Stimulated activated naive CD8-positive, alpha-beta T cell treated with anti-CD3 and anti-CD28 coated beads, Interleukin-15, Interleukin-2, amounts not matched to agents 100 ng/mL and 50 ng/mL, for 24 hours (primary cell): ENCODE results near the gene TCP1.
A peak's percentile ranks its signal among the peaks of the same experiment; 100 is the strongest.
"Not testable (repeated sequence)": the region's sequence is repeated elsewhere in the genome, so short reads cannot be mapped to it uniquely, and the experiment has no call there.

Source experiments
- H3K27ac Mint-ChIP-seq: one replicate; pipeline ENCODE4 v1.8.0; 2021; ENCODE audit warnings: mild to moderate bottlenecking, mixed read lengths
- H3K27me3 Mint-ChIP-seq: one replicate; pipeline ENCODE4 v1.8.0; 2021; ENCODE audit warnings: mixed read lengths
- H3K36me3 Mint-ChIP-seq: one replicate; pipeline ENCODE4 v1.8.0; 2021; ENCODE audit warnings: low read depth, mixed read lengths
- H3K4me1 Mint-ChIP-seq: one replicate; pipeline ENCODE4 v1.8.0; 2021; ENCODE audit warnings: low read depth, mixed read lengths
- H3K4me3 Mint-ChIP-seq: one replicate; pipeline ENCODE4 v1.8.0; 2021; ENCODE audit warnings: mild to moderate bottlenecking, mixed read lengths
- H3K9me3 Mint-ChIP-seq: one replicate; pipeline ENCODE4 v1.8.0; 2021; ENCODE audit warnings: mixed read lengths

TCP1 gene

DNA sequence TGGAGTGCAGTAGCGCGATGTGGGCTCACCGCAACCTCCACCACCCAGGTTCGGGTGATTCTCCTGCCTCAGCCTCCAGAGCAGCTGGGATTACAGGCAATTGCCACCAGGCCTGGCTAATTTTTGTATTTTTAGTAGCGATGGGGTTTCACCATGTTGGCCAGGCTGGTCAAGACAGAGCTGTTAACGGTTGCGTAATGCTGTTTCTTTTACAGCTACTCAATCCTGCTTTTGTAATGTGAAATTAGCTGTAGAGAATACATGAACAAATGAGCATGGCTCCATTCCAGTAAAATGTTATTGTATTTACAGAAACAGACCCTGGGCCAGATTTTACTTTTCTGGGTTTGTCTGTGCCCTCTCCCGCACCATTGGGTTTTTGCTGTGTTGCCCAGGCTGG is 12.5 kb upstream of the TCP1 start:
- H3K9me3 Mint-ChIP-seq, result no peaks in the 10 kb centered on the region
- H3K27ac Mint-ChIP-seq, result no peak overlapping the region
- peaks cover 14% of the 10 kb centered on the region for H3K4me1 Mint-ChIP-seq
- no peaks in the 10 kb centered on the region for H3K27me3 Mint-ChIP-seq
- no peak overlapping the region for H3K4me3 Mint-ChIP-seq
- peaks cover 31% of the 10 kb centered on the region for H3K36me3 Mint-ChIP-seq

GRCh38 chr6:159800141-159800865 is 10.9 kb upstream of the TCP1 start, which contains the start of gene PNLDC1:
TSS of gene PNLDC1 (plus strand) at chr6:159800276. CDS start at chr6:159800308, 32 bp downstream.
- H3K36me3 Mint-ChIP-seq, result peaks cover 42% of the 10 kb centered on the region
- no peaks in the 10 kb centered on the region for H3K27me3 Mint-ChIP-seq
- no peak within 1 kb of the TSS for H3K4me3 Mint-ChIP-seq
- H3K9me3 Mint-ChIP-seq, result no peaks in the 10 kb centered on the region
- H3K4me1 Mint-ChIP-seq, result peaks cover 16% of the 10 kb centered on the region
- H3K27ac Mint-ChIP-seq, result peak within 1 kb of the TSS; percentile 27

GRCh38 chr6:159797554-159797953 is 8.2 kb upstream of the TCP1 start:
- Mint-ChIP-seq H3K27ac (peak overlapping the region; percentile 45), H3K9me3 (no peaks in the 10 kb centered on the region), H3K4me1 (peaks cover 36% of the 10 kb centered on the region), H3K27me3 (no peaks in the 10 kb centered on the region), H3K36me3 (peaks cover 63% of the 10 kb centered on the region), H3K4me3 (no peak overlapping the region)

- H3K4me3 Mint-ChIP-seq, H3K27me3 Mint-ChIP-seq, H3K9me3 Mint-ChIP-seq, H3K27ac Mint-ChIP-seq: not testable (repeated sequence)
- Mint-ChIP-seq H3K36me3 (peaks cover 85% of the 10 kb centered on the region), H3K4me1 (peaks cover 53% of the 10 kb centered on the region)
Measured at GRCh38 chr6:159794976-159795375, 5.6 kb upstream of the TCP1 start.

GRCh38 chr6:159790956-159791598 is 1.7 kb upstream of the TCP1 start:
- Mint-ChIP-seq H3K4me1 (peaks cover 64% of the 10 kb centered on the region), H3K36me3 (peaks cover 77% of the 10 kb centered on the region), H3K4me3 (peak overlapping the region; percentile 96), H3K27ac (peak overlapping the region; percentile 99), H3K27me3 (no peaks in the 10 kb centered on the region), H3K9me3 (no peaks in the 10 kb centered on the region)

GRCh38 chr6:159790149-159790955 is 950 bp upstream of the TCP1 start, which contains the start of gene MRPL18:
TSS of gene MRPL18 (plus strand) at chr6:159790467. CDS start at chr6:159790588, 121 bp downstream.
- H3K4me3 Mint-ChIP-seq, result peak within 1 kb of the TSS; percentile 96
- peak within 1 kb of the TSS; percentile 99 for H3K27ac Mint-ChIP-seq
- no peaks in the 10 kb centered on the region for H3K9me3 Mint-ChIP-seq
- peaks cover 72% of the 10 kb centered on the region for H3K4me1 Mint-ChIP-seq
- H3K27me3 Mint-ChIP-seq, result no peaks in the 10 kb centered on the region
- peaks cover 77% of the 10 kb centered on the region for H3K36me3 Mint-ChIP-seq

DNA sequence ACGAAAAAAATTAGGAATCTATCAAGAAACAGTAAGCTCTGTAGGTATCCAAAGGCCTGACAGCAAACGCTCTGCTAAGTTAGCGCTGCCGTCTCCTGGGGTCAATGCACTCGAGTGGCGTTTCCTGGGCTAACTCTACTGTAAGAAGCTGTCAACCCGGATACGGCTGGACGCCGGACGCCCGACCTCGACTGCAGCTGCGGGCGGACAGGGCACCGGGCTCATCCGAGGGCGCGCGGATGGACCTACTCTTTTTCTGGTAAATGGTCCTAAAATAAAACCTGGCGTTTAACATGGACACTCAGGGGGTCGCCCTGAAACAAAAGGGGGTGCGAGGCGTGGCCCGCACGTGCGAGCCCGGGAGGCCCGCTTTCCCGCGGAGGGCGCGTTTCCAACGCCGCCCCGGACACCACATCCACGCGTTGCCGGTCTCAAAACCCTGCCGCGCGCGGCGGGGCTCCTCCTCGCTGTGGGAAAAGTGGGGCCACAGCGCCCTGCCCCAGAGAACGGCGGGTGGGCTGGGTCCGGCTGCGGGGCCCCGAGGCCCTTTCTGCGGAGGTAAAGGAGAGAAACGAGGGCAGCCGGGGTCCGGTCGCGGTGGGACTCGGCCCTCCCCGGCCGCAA is 537 bp downstream of the TCP1 start:
- peaks cover 74% of the 10 kb centered on the region for H3K4me1 Mint-ChIP-seq
- H3K36me3 Mint-ChIP-seq, result peaks cover 77% of the 10 kb centered on the region
- peak overlapping the region; percentile 91 for H3K27ac Mint-ChIP-seq
- no peaks in the 10 kb centered on the region for H3K27me3 Mint-ChIP-seq
- H3K4me3 Mint-ChIP-seq, result peak overlapping the region; percentile 96
- H3K9me3 Mint-ChIP-seq, result no peaks in the 10 kb centered on the region

DNA sequence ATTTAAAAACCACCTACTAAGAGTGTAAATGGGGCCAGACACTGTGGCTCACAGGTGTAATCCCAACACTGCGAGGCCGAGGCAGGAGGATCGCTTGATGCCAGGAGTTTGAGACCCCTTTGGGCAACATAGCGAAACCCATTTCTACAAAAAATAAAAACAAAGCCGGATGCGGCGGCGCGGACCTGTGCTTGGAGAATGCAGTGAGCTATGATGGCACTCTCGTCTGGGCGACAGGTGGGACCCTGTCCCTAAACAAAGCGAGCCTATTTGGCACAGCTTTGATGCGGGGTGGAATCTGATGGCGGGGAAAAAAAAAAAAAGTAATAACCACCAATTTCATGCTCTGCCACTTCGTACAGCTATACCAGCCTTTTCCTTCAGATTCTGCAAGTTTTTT is 1.1 kb downstream of the TCP1 start:
- Mint-ChIP-seq H3K4me1 (peaks cover 74% of the 10 kb centered on the region), H3K27me3 (no peaks in the 10 kb centered on the region), H3K9me3 (no peaks in the 10 kb centered on the region), H3K4me3 (peak overlapping the region; percentile 96), H3K27ac (peak overlapping the region; percentile 91), H3K36me3 (peaks cover 77% of the 10 kb centered on the region)

- no peak overlapping the region for H3K4me3 Mint-ChIP-seq
- peaks cover 79% of the 10 kb centered on the region for H3K36me3 Mint-ChIP-seq
- no peaks in the 10 kb centered on the region for H3K9me3 Mint-ChIP-seq
- peaks cover 19% of the 10 kb centered on the region for H3K4me1 Mint-ChIP-seq
- H3K27ac Mint-ChIP-seq, result no peak overlapping the region
- H3K27me3 Mint-ChIP-seq, result no peaks in the 10 kb centered on the region
Measured at GRCh38 chr6:159778542-159779103, 10.8 kb downstream of the TCP1 start.

DNA sequence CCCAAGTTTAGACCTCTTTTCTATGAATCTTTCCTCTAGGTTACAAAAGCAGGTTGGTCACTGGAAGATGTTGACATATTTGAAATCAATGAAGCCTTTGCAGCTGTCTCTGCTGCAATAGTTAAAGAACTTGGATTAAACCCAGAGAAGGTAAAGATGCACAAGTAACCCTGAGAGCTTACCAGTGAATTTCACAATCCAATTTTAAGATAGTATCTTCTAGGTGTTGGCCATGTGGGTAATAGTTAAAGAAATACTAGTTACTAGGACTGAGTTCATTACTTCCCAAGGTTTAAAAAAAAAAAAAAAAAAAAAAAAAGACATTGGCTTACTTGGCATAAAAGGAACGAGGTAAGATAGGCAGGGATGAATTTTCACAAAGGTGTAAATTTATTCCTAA is 11.3 kb downstream of the TCP1 start:
- H3K27me3 Mint-ChIP-seq, result no peaks in the 10 kb centered on the region
- no peaks in the 10 kb centered on the region for H3K9me3 Mint-ChIP-seq
- H3K4me1 Mint-ChIP-seq, result peaks cover 14% of the 10 kb centered on the region
- peaks cover 77% of the 10 kb centered on the region for H3K36me3 Mint-ChIP-seq
- no peak overlapping the region for H3K4me3 Mint-ChIP-seq
- H3K27ac Mint-ChIP-seq, result no peak overlapping the region

- H3K36me3 Mint-ChIP-seq, result peaks cover 71% of the 10 kb centered on the region
- no peaks in the 10 kb centered on the region for H3K9me3 Mint-ChIP-seq
- H3K27ac Mint-ChIP-seq, result peak overlapping the region; percentile 53
- H3K4me1 Mint-ChIP-seq, result peaks cover 6% of the 10 kb centered on the region
- H3K27me3 Mint-ChIP-seq, result no peaks in the 10 kb centered on the region
- no peak overlapping the region for H3K4me3 Mint-ChIP-seq
Measured at GRCh38 chr6:159777240-159777904, 12.0 kb downstream of the TCP1 start.

DNA sequence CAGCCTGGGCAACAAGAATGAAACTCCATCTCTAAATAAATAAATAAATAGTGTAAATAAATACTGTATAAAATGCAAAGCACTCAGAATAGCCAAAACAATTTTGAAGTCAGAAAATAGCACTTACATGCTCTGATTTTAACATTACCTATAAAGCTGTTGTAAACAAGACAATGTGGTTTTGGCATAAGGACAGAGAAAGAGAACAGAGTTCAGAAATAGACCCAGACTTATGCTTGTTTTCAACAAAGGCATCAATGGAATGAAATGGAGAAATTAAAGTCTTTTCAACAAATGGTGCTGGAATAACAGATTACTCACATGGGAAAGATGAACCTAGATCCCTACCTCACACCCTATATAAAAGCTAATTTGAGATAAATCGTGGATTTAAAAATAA is 17.2 kb downstream of the TCP1 start:
- Mint-ChIP-seq H3K9me3 (no peaks in the 10 kb centered on the region), H3K4me3 (no peak overlapping the region), H3K27ac (no peak overlapping the region), H3K4me1 (peaks cover 2% of the 10 kb centered on the region), H3K36me3 (peaks cover 72% of the 10 kb centered on the region), H3K27me3 (no peaks in the 10 kb centered on the region)

DNA sequence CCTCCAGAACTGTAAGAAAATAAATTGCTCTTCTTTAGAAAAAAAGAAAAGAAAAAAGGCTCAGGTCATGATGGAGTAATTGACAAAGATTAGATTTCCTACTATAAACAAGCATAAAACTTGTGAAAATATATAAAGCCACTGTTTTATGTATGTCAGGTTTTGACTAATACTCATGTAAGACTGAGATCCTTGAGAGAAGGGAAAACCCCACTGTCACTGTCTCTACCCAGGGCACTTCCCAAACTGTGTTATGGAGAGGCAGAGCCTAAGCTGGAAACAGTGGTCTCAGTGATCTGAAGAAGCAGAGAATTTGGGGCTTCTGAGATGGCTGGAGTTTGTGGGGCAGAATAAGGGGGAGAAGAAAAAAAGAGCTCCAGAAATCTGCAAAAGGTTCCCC is 19.9 kb downstream of the TCP1 start:
- Mint-ChIP-seq H3K4me1 (peaks cover 11% of the 10 kb centered on the region), H3K9me3 (no peaks in the 10 kb centered on the region), H3K27me3 (no peaks in the 10 kb centered on the region), H3K36me3 (peaks cover 71% of the 10 kb centered on the region), H3K27ac (no peak overlapping the region), H3K4me3 (no peak overlapping the region)

DNA sequence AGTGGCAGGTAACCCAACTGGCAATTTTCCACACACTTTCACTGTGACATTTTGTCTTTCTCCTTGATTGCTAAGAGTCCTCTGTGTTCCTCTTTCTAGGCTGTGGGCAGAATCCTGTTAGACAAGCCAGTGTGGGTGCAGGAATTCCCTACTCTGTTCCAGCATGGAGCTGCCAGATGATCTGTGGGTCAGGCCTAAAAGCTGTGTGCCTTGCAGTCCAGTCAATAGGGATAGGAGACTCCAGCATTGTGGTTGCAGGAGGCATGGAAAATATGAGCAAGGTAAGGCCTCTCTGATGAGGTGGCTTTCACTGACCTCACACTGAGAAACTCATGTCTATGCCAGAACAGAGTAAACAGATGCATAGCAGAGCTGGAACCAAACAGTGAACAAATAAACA is 22.5 kb downstream of the TCP1 start:
- Mint-ChIP-seq H3K4me3 (no peak overlapping the region), H3K27ac (peak overlapping the region; percentile 45), H3K4me1 (peaks cover 18% of the 10 kb centered on the region), H3K27me3 (no peaks in the 10 kb centered on the region), H3K36me3 (peaks cover 65% of the 10 kb centered on the region), H3K9me3 (no peaks in the 10 kb centered on the region)
